ENCODE results near the gene RIT1. TPM values are rescaled to one million over a fixed set of nuclear protein-coding genes. Genes with fewer than 3 reads are reported as not detected.

Gene RIT1
- total and polyA plus RNA-seq, 2 of the 13 experiments (the other 11 are each of a cell fraction or from before 2014, with no cell fraction given), result 12.2 to 32.2 TPM

- no peak for TF ChIP-seq RNF2 (conservative IDR thresholded peaks at IDR 0.05; ENCODE audit: low read depth)
- TF ChIP-seq, protein P1, sequence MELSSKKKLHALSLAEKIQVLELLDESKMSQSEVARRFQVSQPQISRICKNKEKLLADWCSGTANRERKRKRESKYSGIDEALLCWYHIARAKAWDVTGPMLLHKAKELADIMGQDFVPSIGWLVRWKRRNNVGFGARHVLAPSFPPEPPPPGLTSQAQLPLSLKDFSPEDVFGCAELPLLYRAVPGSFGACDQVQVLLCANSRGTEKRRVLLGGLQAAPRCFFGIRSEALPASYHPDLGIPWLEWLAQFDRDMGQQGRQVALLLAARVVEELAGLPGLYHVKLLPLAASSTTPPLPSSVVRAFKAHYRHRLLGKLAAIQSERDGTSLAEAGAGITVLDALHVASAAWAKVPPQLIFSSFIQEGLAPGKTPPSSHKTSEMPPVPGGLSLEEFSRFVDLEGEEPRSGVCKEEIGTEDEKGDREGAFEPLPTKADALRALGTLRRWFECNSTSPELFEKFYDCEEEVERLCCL (CRISPR knock-in tag; IDR thresholded peaks at IDR 0.05; ENCODE audit: borderline replicate concordance), result no peak
- peak; percentile 90 for TF ChIP-seq MED1 (CRISPR knock-in tag; IDR thresholded peaks at IDR 0.05)
- TF ChIP-seq ZNF724P (CRISPR knock-in tag; IDR thresholded peaks at IDR 0.05; ENCODE audit: borderline replicate concordance), result no peak
- TF ChIP-seq, protein P2, sequence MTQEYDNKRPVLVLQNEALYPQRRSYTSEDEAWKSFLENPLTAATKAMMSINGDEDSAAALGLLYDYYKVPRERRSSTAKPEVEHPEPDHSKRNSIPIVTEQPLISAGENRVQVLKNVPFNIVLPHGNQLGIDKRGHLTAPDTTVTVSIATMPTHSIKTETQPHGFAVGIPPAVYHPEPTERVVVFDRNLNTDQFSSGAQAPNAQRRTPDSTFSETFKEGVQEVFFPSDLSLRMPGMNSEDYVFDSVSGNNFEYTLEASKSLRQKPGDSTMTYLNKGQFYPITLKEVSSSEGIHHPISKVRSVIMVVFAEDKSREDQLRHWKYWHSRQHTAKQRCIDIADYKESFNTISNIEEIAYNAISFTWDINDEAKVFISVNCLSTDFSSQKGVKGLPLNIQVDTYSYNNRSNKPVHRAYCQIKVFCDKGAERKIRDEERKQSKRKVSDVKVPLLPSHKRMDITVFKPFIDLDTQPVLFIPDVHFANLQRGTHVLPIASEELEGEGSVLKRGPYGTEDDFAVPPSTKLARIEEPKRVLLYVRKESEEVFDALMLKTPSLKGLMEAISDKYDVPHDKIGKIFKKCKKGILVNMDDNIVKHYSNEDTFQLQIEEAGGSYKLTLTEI (CRISPR knock-in tag; conservative IDR thresholded peaks at IDR 0.05), result no peak
- TF ChIP-seq MIER3 (CRISPR knock-in tag; IDR thresholded peaks at IDR 0.05; ENCODE audit: borderline replicate concordance), result 0 out of 2 replicates have a peak, but pooled peaks have one; percentile 43
- no peak for TF ChIP-seq HINFP (CRISPR knock-in tag; IDR thresholded peaks at IDR 0.05; ENCODE audit: low read depth)
- no peak for TF ChIP-seq ZNF232 (CRISPR knock-in tag; IDR thresholded peaks at IDR 0.05; ENCODE audit: borderline replicate concordance)
- 0 out of 2 replicates have a peak, but pooled peaks have one; percentile 26 for TF ChIP-seq CBFB (CRISPR knock-in tag; IDR thresholded peaks at IDR 0.05)
- no peak for TF ChIP-seq ZBTB14 (CRISPR knock-in tag; IDR thresholded peaks at IDR 0.05)
- TF ChIP-seq GATA4 (IDR thresholded peaks at IDR 0.05; ENCODE audit: borderline replicate concordance, low read depth), result no peak
- TF ChIP-seq ELF3 (CRISPR knock-in tag; IDR thresholded peaks at IDR 0.05), result peak; percentile 97
- TF ChIP-seq KDM1A (CRISPR knock-in tag; IDR thresholded peaks at IDR 0.05), result no peak
- TF ChIP-seq RNF219 (CRISPR knock-in tag; IDR thresholded peaks at IDR 0.05), result no peak
- TF ChIP-seq ZNF33A (CRISPR knock-in tag; IDR thresholded peaks at IDR 0.05; ENCODE audit: borderline replicate concordance), result no peak
- TF ChIP-seq SKI (IDR thresholded peaks at IDR 0.05; ENCODE audit: partially characterized antibody), result no peak
- no peak for TF ChIP-seq SOX6 (IDR thresholded peaks at IDR 0.05)
- TF ChIP-seq SOX6 (CRISPR knock-in tag; IDR thresholded peaks at IDR 0.05), result no peak
- no peak for TF ChIP-seq ZNF101 (CRISPR knock-in tag; IDR thresholded peaks at IDR 0.05; ENCODE audit: borderline replicate concordance, low read depth)
- TF ChIP-seq RARG (CRISPR knock-in tag; IDR thresholded peaks at IDR 0.05; ENCODE audit: low read depth), result peak; percentile 61; the same call in 1 of the 2 replicates
- peak; percentile 56; the same call in 1 of the 2 replicates for TF ChIP-seq GATAD1 (CRISPR knock-in tag; IDR thresholded peaks at IDR 0.05)
- peak; percentile 36; the same call in 1 of the 2 replicates for TF ChIP-seq NFYB (CRISPR knock-in tag; IDR thresholded peaks at IDR 0.05)
Measured at GRCh38 chr1:155940482-155940992, 29.4 kb upstream of the RIT1 start (continued).
